RWPE2 (cell line): ENCODE measurements around the gene RHOT2.
A peak's percentile ranks its signal among the peaks of the same experiment; 100 is the strongest.

ENCODE experiments used
- ATAC-seq: fragments of 200-7000 bp; cut with Tn5 transposase; 3 replicates; pipeline ENCODE4 v1.9.1; 2021; ENCODE audit warnings: low read depth
- DNase-seq: peaks from one replicate; pipeline ENCODE4 v3.0.0-alpha.2; 2020; ENCODE audit warnings: low spot score
- H3K27ac ChIP-seq: fragments of 450-650 bp; 2 replicates; pipeline ENCODE4 v1.5.1; 2017; ENCODE audit warnings: mild to moderate bottlenecking; ENCODE audit not compliant: poor library complexity, severe bottlenecking
- H3K27me3 ChIP-seq: fragments of 250-450 bp; sonication (Bioruptor Pico); 2 replicates; pipeline ENCODE4 v1.5.1; 2021; ENCODE audit warnings: mild to moderate bottlenecking, moderate library complexity; ENCODE audit not compliant: insufficient read depth, poor library complexity, severe bottlenecking
- H3K36me3 ChIP-seq: fragments of 250-450 bp; sonication (Bioruptor Pico); 2 replicates; pipeline ENCODE4 v1.5.1; 2020; ENCODE audit warnings: low read depth, mild to moderate bottlenecking, moderate library complexity
- H3K4me1 ChIP-seq: fragments of 250-450 bp; sonication (Bioruptor Pico); 2 replicates; pipeline ENCODE4 v1.5.1; 2021; ENCODE audit warnings: mild to moderate bottlenecking, moderate library complexity; ENCODE audit not compliant: insufficient read depth, poor library complexity, severe bottlenecking
- H3K4me3 ChIP-seq: fragments of 250-450 bp; sonication (Bioruptor Pico); 2 replicates; pipeline ENCODE4 v1.5.1; 2021; ENCODE audit warnings: mild to moderate bottlenecking, moderate library complexity; ENCODE audit not compliant: severe bottlenecking
- H3K9me3 ChIP-seq: fragments of 250-450 bp; sonication (Bioruptor Pico); 2 replicates; pipeline ENCODE4 v1.5.1; 2021; ENCODE audit warnings: mild to moderate bottlenecking, moderate library complexity; ENCODE audit not compliant: severe bottlenecking
- TF ChIP-seq, protein P1 (sequence below): fragments of 450-650 bp; IDR thresholded peaks from one replicate; pipeline ENCODE4 v1.5.1; 2017; ENCODE audit warnings: mild to moderate bottlenecking, moderate library complexity; ENCODE audit not compliant: poor library complexity, severe bottlenecking

RHOT2 gene

GRCh38 chr16:638836-639235, 29.1 kb upstream of the RHOT2 start:
- H3K4me1 ChIP-seq = no peaks in the 10 kb centered on the region
- ATAC-seq = no peak
- H3K27ac ChIP-seq = no peak overlapping the region

DNA sequence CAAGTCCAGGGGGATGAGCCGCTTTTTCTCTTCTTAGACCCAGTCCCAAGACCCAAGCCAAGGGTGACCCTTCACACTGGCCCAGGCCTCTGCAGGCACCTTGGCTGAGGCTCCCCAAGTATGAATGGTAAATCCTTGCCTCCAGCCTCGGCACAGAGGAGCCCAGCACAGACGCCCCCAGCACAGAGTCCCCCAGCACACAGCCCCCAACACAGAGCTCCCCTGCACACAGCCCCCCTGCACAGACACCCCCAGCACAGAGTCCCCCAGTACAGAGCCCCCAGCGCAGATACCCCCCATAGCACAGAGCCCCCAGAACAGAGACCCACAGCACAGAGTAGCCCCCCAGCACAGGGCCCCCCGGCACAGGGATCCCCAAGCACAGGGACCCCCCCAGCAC, 27.3 kb upstream of the RHOT2 start:
- Histone ChIP-seq H3K9me3 (no peaks in the 10 kb centered on the region), H3K27ac (no peak overlapping the region), H3K36me3 (no peaks in the 10 kb centered on the region), H3K4me1 (peaks cover 5% of the 10 kb centered on the region), H3K27me3 (no peaks in the 10 kb centered on the region), H3K4me3 (no peak overlapping the region)
- ATAC-seq (no peak), DNase-seq (no peak)
- TF ChIP-seq, protein P1, sequence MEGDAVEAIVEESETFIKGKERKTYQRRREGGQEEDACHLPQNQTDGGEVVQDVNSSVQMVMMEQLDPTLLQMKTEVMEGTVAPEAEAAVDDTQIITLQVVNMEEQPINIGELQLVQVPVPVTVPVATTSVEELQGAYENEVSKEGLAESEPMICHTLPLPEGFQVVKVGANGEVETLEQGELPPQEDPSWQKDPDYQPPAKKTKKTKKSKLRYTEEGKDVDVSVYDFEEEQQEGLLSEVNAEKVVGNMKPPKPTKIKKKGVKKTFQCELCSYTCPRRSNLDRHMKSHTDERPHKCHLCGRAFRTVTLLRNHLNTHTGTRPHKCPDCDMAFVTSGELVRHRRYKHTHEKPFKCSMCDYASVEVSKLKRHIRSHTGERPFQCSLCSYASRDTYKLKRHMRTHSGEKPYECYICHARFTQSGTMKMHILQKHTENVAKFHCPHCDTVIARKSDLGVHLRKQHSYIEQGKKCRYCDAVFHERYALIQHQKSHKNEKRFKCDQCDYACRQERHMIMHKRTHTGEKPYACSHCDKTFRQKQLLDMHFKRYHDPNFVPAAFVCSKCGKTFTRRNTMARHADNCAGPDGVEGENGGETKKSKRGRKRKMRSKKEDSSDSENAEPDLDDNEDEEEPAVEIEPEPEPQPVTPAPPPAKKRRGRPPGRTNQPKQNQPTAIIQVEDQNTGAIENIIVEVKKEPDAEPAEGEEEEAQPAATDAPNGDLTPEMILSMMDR = no peak

More at GRCh38 chr16:638836-639235, 29.1 kb upstream of the RHOT2 start:
- Histone ChIP-seq H3K4me3 (no peak overlapping the region), H3K36me3 (no peaks in the 10 kb centered on the region), H3K9me3 (no peaks in the 10 kb centered on the region), H3K27me3 (no peaks in the 10 kb centered on the region)
- TF ChIP-seq, protein P1 = no peak
- no peak for DNase-seq

GRCh38 chr16:641326-642188, 26.4 kb upstream of the RHOT2 start, which contains the start of gene MCRIP2:
TSS of gene MCRIP2 (plus strand) at chr16:641828. CDS start at chr16:641992, 164 bp downstream.
- Histone ChIP-seq H3K4me1 (peaks cover 10% of the 10 kb centered on the region), H3K4me3 (peak within 1 kb of the TSS; percentile 73), H3K36me3 (no peaks in the 10 kb centered on the region), H3K9me3 (no peaks in the 10 kb centered on the region), H3K27ac (peak within 1 kb of the TSS; percentile 73), H3K27me3 (no peaks in the 10 kb centered on the region)
- ATAC-seq (peak; percentile 64), DNase-seq (no peak)
- TF ChIP-seq, protein P1 = no peak

GRCh38 chr16:642189-643049, 25.5 kb upstream of the RHOT2 start:
- Histone ChIP-seq H3K4me3 (peak overlapping the region; percentile 73), H3K27ac (peak overlapping the region; percentile 73), H3K27me3 (no peaks in the 10 kb centered on the region), H3K9me3 (no peaks in the 10 kb centered on the region), H3K4me1 (peaks cover 10% of the 10 kb centered on the region), H3K36me3 (no peaks in the 10 kb centered on the region)
- DNase-seq = no peak
- ATAC-seq = peak; percentile 24
- TF ChIP-seq, protein P1 = no peak
